RWPE1 (cell line): ENCODE results near the gene SRPK1.
"Not testable (repeated sequence)": the region's sequence is repeated elsewhere in the genome, so short reads cannot be mapped to it uniquely, and the experiment has no call there.

Experiments
- CTCF ChIA-PET: fragments of 350-600 bp; sonication (Branson Sonifier 250); formaldehyde crosslinking; extraction: SDS; loops from one replicate; lab custom pipeline; 2021; lab: Yijun Ruan, JAX
- POLR2A ChIA-PET: fragments of 400-600 bp; formaldehyde crosslinking; extraction: SDS; loops from one replicate; lab custom pipeline; 2020; ENCODE audit warnings: antibody characterized with exemption; ENCODE audit not compliant: low non-redundant PET; lab: Yijun Ruan, JAX
- DNase-seq: peaks from one replicate; pipeline ENCODE4 v3.0.0; 2012; ENCODE audit warnings: low spot score
- H3K27ac ChIP-seq: fragments of 450-650 bp; 2 replicates; pipeline ENCODE4 v1.5.1; 2017
- CTCF ChIP-seq: fragments of 450-650 bp; conservative IDR thresholded peaks from 2 replicates; pipeline ENCODE4 v1.5.1; 2017; ENCODE audit warnings: low read depth, mild to moderate bottlenecking

Gene SRPK1

GRCh38 chr6:35933844-35934243 is 12.9 kb upstream of the SRPK1 start:
- no peak for DNase-seq
- CTCF ChIA-PET, result interaction anchor here (0.5 to 0.7 kb wide), 3 partner anchors 10 to 167 kb away, joined by 3 read pairs; no protein-coding TSS in a partner anchor
- POLR2A ChIA-PET, result no interaction called here
- no peak overlapping the region for H3K27ac ChIP-seq
- no peak for TF ChIP-seq CTCF

- H3K27ac ChIP-seq, DNase-seq, POLR2A ChIA-PET: not testable (repeated sequence)
- CTCF ChIA-PET, result interaction anchor here (0.6 kb wide), 1 partner anchor 75 kb away, joined by 5 read pairs; no protein-coding TSS in a partner anchor
These were observed 11.0 kb upstream of the SRPK1 start for GRCh38 chr6:35931873-35932272.

GRCh38 chr6:35931120-35931561 is 10.2 kb upstream of the SRPK1 start:
- no peak for DNase-seq
- ChIA-PET POLR2A (no interaction called here), CTCF (interaction anchor here (0.6 kb wide), 3 partner anchors 37 to 416 kb away, joined by 3 to 5 read pairs (median 3); no protein-coding TSS in a partner anchor)
- no peak for TF ChIP-seq CTCF
- H3K27ac ChIP-seq, result no peak overlapping the region

- TF ChIP-seq CTCF, result no peak
- ChIA-PET CTCF (interaction anchor here (0.7 kb wide), 1 partner anchor 361 kb away, joined by 4 read pairs; no protein-coding TSS in a partner anchor), POLR2A (no interaction called here)
- no peak for DNase-seq
- H3K27ac ChIP-seq, result no peak overlapping the region
These were observed 8.7 kb upstream of the SRPK1 start for GRCh38 chr6:35929601-35930000.

- CTCF ChIA-PET, result interaction anchor here (0.6 to 0.8 kb wide), 2 partner anchors 11 to 697 kb away, joined by 3 read pairs; no protein-coding TSS in a partner anchor
- DNase-seq, result no peak
These were observed 5.8 kb upstream of the SRPK1 start for GRCh38 chr6:35926509-35927215.

GRCh38 chr6:35925961-35926360 is 5.1 kb upstream of the SRPK1 start:
- CTCF ChIA-PET, result interaction anchor here (0.6 to 0.8 kb wide), 2 partner anchors 11 to 126 kb away, joined by 3 read pairs; no protein-coding TSS in a partner anchor
- no peak for TF ChIP-seq CTCF
- POLR2A ChIA-PET, result no interaction called here
- no peak for DNase-seq
- H3K27ac ChIP-seq, result no peak overlapping the region

More at GRCh38 chr6:35926509-35927215, 5.8 kb upstream of the SRPK1 start:
- no peak overlapping the region for H3K27ac ChIP-seq
- POLR2A ChIA-PET, result no interaction called here
- no peak for TF ChIP-seq CTCF

GRCh38 chr6:35924146-35924545 is 3.2 kb upstream of the SRPK1 start:
- CTCF ChIA-PET, result interaction anchor here (0.7 kb wide), 1 partner anchor 10 kb away, joined by 3 read pairs; no protein-coding TSS in a partner anchor
- POLR2A ChIA-PET, result no interaction called here
- TF ChIP-seq CTCF, result no peak

More at GRCh38 chr6:35924146-35924545, 3.2 kb upstream of the SRPK1 start:
- no peak for DNase-seq
- H3K27ac ChIP-seq, result no peak overlapping the region
